ENCODE data around the gene PYGB.

Gene PYGB

GRCh38 chr20:25247956-25248785, at the start of gene PYGB:
Gene PYGB, plus strand, starts transcription at chr20:25248085. Its CDS starts 94 bp downstream, at chr20:25248179.
- peak; percentile 38 for DNase-seq

- DNase-seq, result no peak
Measured at GRCh38 chr20:25198663-25199383, 49.1 kb upstream of the PYGB start.

- DNase-seq, result no peak
Measured at GRCh38 chr20:25199473-25200260, 48.2 kb upstream of the PYGB start.

GRCh38 chr20:25203089-25203488, 44.8 kb upstream of the PYGB start:
- no peak for DNase-seq

- DNase-seq, result no peak
Measured at GRCh38 chr20:25203871-25204320, 44.0 kb upstream of the PYGB start.

- no peak for DNase-seq
Measured at GRCh38 chr20:25204550-25205276, 43.2 kb upstream of the PYGB start.

GRCh38 chr20:25205277-25206062, 42.4 kb upstream of the PYGB start:
- no peak for DNase-seq

GRCh38 chr20:25206063-25206403, 41.9 kb upstream of the PYGB start:
- no peak for DNase-seq

GRCh38 chr20:25206548-25206947, 41.3 kb upstream of the PYGB start:
- no peak for DNase-seq

GRCh38 chr20:25207149-25207959, 40.5 kb upstream of the PYGB start:
- DNase-seq, result no peak

- no peak for DNase-seq
Measured at GRCh38 chr20:25207960-25208534, 39.8 kb upstream of the PYGB start.

GRCh38 chr20:25209400-25209799, 38.5 kb upstream of the PYGB start:
- no peak for DNase-seq

- DNase-seq, result no peak
Measured at GRCh38 chr20:25209911-25210310, 38.0 kb upstream of the PYGB start.

- DNase-seq, result no peak
Measured at GRCh38 chr20:25211273-25211672, 36.6 kb upstream of the PYGB start.

- DNase-seq, result no peak
Measured at GRCh38 chr20:25212242-25212641, 35.6 kb upstream of the PYGB start.

GRCh38 chr20:25213566-25214425, 34.1 kb upstream of the PYGB start:
- no peak for DNase-seq

GRCh38 chr20:25214426-25214790, 33.5 kb upstream of the PYGB start:
- DNase-seq, result no peak

GRCh38 chr20:25214819-25215218, 33.1 kb upstream of the PYGB start:
- no peak for DNase-seq

- DNase-seq, result no peak
Measured at GRCh38 chr20:25215521-25215920, 32.4 kb upstream of the PYGB start.
